Raji (cell line): ENCODE data around the gene RORC.

Source experiments
- POLR2A ChIP-seq: IDR thresholded peaks from 2 replicates; pipeline ENCODE4 v1.6.1; 2011; ENCODE audit warnings: low read depth, low read length, control low read depth; ENCODE audit not compliant: insufficient read depth

Gene RORC

GRCh38 chr1:151803915-151804314 is 27.7 kb downstream of the RORC start:
- no peak for TF ChIP-seq POLR2A

DNA sequence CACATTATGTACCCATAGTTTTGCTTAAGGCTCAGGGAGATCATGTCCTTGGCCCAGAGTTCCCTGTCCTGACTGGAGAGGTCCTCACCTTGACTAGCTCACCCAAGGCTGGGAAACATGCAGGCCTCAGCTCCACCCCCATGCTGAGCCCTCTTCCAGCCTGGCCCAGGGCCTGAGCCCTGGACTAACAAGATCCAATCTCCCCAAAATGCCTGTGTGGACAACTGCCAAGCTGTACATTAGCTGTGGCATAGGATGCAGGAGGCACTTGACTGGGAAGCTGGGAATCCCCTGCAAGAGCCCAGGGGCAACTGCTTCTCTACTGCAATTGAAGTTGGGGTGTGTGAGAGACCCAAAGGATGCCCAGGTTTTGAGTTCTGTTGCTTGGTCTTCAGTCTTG is 28.4 kb downstream of the RORC start:
- no peak for TF ChIP-seq POLR2A

DNA sequence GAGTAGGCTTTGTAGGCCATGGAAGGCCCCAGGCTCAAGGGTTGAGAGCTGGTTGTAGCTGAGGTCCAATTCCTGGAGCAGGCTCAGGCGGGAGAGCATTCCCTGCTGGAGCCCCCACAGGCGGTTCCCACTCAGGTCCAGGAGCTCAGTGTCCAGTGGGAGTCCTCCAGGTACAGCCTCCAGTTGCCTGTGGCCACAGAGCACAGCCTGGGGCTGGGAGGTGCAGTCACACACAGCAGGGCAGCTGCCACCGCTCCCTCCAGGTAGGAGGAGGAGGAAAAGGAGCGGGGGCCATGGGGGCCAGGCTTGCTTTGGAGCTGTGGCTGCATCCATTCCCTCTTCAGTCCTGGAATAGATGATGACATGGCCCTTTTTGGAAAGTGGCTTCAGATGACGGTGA is 29.2 kb downstream of the RORC start:
- no peak for TF ChIP-seq POLR2A

- TF ChIP-seq POLR2A, result no peak
These were observed 29.8 kb downstream of the RORC start for GRCh38 chr1:151801846-151802245.

- no peak for TF ChIP-seq POLR2A
These were observed 30.2 kb downstream of the RORC start for GRCh38 chr1:151801310-151801820.

- TF ChIP-seq POLR2A, result no peak
These were observed 30.8 kb downstream of the RORC start for GRCh38 chr1:151800830-151801229.

GRCh38 chr1:151799179-151800022 is 32.2 kb downstream of the RORC start:
- no peak for TF ChIP-seq POLR2A

DNA sequence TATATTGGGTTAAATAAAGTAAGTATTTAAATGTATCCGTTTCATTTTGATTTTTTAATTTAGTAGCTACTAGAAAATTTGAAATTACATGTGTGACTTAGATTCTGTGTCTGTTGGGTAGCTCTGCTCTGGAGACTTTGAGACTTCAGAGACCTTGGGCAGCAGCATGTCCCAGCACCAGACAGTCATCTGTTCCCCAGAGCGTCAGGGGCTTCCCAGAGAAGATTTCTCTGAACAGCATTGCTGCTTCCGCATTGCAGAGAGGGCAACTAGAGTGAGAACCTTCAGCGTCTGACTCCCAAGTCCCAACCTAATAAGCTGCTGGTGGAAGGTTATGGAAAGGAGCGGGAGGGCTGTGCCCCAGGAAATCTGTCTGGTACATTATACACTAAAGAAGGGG is 33.0 kb downstream of the RORC start:
- TF ChIP-seq POLR2A, result no peak

GRCh38 chr1:151790940-151791651 is 40.5 kb downstream of the RORC start:
- TF ChIP-seq POLR2A, result no peak

- peak; percentile 65 for TF ChIP-seq POLR2A
These were observed 41.3 kb downstream of the RORC start, which contains the start of gene TDRKH for GRCh38 chr1:151790071-151790939. TDRKH (minus strand) TSS chr1:151790500; CDS start chr1:151783022, 7,478 bp downstream.

GRCh38 chr1:151787689-151788088 is 43.9 kb downstream of the RORC start:
- TF ChIP-seq POLR2A, result no peak

- TF ChIP-seq POLR2A, result no peak
These were observed 47.8 kb downstream of the RORC start for GRCh38 chr1:151783796-151784195.

DNA sequence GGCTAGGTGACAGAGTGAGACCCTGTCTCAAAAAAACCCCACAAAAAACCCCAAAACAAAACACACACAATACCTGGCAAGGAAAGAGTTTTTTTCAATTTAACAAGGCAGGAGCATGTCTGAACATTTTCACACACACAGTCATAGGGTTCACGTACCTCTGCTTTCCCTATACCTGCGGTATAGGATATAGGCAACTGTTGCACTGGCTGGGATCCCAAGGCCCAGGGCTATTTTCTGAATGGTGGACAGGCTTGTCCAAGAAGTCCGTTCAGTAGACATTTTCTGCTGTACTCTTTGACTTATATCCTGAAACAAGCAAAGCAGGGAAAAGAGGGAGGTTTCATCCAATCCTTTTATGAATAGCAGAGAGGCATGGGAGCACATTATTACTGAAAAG is 48.9 kb downstream of the RORC start:
- no peak for TF ChIP-seq POLR2A

- no peak for TF ChIP-seq POLR2A
These were observed 51.8 kb downstream of the RORC start for GRCh38 chr1:151779852-151780251.

GRCh38 chr1:151777317-151777716 is 54.3 kb downstream of the RORC start:
- TF ChIP-seq POLR2A, result no peak
